Placental epithelial cell (primary cell): ENCODE results near the gene SULT1C2. TPM values are rescaled to one million over a fixed set of nuclear protein-coding genes. Genes with fewer than 3 reads are reported as not detected.

ENCODE experiments used
- total RNA-seq: library from RNA; depleted of rRNA; stranded (reverse); fragments of >200 nt; gene quantifications from 2 replicates; pipeline ENCODE4 v1.2.3, GENCODE V29; 2012

Gene SULT1C2
- total RNA-seq: not detected in 2 replicates

GRCh38 chr2:108288534-108289106, at the start of gene SULT1C2:
Gene SULT1C2, plus strand, starts transcription at chr2:108288895. Its CDS starts 4,773 bp downstream, at chr2:108293668.

GRCh38 chr2:108239786-108240185, 48.9 kb upstream of the SULT1C2 start, which contains the start of gene SULT1C3:
Gene SULT1C3, plus strand, starts transcription at chr2:108239968. Its CDS starts 7,227 bp downstream, at chr2:108247195.

Other genes starting within 250 kb of the SULT1C2 start
- not detected in 2 replicates for gene SULT1C3, start 48.9 kb upstream of the SULT1C2 start, total RNA-seq
- not detected in 2 replicates for gene SULT1C4, start 89.1 kb downstream of the SULT1C2 start, total RNA-seq
- 27.3 and 36.9 TPM in 2 replicates for gene GCC2, start 160.3 kb downstream of the SULT1C2 start, total RNA-seq
- 29.1 and 82.7 TPM in 2 replicates for gene LIMS1, start 245.6 kb downstream of the SULT1C2 start, total RNA-seq